Measurements from ENCODE around the gene MRPS34.
A peak's percentile ranks its signal among the peaks of the same experiment; 100 is the strongest.

The MRPS34 gene

DNA sequence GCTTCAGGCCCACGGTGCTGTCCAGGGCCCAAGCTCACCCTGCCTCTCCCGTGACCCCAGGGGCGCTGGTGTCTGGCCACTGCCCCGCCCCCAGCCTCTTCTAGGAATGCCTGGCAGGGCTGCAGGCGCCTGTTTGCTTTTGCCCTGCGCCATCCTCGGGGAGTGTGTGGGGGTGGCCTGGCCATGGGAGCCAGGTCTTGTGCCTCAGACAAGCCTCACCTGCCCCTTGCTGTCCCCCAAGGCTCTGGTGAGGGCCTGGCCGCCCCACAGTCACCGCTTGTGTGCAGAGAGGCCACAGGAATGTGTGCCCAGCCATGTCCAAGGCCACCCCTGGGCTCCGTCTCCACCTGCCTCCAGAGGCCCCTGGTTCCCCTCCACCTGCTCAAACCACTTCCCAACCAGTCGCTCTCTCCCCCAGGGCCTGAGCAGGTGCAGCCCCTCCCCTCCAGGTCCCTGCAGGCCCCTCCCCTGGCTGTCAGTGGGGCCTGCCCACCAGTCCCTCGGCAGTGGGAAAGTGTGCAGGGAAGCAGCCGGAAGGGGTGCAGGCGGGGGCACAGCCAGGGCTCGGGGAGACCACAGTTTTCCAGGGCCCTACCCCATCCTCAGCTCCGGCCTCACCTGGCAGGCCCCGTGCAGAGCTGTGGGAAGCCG is 21.4 kb upstream of the MRPS34 start:
- DNase-seq: no peak

DNA sequence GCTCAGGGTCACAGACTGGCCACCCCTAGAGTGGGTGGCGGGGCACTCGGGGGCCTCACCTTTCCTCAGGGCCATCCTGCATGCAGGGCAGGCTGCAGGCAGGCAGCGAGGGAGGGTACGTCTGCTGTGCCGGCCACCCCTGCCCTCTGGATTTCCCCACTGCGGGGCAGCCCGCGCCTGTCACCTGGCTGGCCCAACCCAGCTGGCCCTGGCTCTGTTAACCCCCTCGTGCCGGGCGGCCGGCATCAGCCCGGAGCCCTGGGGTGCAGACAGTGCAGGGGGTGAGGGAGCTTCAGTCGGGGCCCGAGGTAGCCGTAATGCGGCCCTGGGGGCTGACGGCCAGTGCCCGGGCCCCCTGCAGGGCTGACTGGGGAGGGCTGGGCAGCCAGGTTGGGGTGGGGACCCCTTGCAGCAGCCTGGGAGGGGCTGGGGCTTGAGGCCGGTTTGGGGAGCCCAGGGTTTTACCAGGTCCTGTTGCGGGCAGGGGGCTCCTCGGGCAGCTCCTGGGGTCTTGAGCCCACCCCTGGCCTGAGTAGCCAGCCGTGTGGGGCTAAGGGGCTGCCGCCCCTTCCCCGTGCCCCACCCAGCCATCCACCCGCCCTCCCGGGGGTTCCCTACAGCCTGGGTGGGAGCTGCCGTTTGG is 20.8 kb upstream of the MRPS34 start, which contains the start of gene IGFALS:
IGFALS (minus strand) TSS at position 128 of the 643 bp plus-strand sequence; CDS start at position 75, 53 bp downstream.
- no peak for DNase-seq

DNA sequence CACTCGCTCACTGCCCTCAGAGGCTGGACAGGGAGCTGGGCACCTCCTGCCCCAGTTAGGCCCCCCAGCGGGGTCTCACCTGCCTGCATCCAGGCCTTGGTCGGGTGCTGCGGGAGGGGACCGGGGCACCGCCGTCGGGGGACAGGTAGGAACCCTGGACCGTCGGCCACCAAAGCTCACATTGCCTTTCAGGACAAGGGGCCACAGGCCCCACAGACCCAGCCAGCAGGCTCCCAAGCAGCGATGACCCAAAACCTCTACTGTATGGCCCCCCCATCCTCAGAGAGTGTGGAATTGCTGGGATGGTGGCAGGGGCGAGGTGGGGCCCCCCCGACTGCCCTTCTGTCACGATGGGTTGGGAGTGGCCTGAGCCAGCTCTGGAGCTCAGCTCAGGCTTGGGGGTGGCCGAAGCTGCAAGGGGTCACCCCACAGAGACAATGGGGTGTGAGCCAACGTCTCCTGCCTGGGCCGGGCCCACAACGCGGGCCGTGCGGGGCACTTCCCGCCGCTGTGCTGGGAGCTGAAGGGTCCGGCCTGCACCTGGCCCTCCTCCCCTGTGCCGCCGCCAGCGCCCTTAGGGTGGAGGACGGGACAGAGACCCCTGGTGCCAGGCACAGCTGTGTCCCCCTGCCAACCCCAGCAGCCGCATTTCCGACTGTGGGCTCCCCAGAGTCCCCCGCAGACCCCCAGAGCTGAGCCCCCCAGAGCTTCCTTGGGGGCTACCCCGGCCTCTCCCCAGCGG is 20.1 kb upstream of the MRPS34 start:
- DNase-seq: no peak

DNA sequence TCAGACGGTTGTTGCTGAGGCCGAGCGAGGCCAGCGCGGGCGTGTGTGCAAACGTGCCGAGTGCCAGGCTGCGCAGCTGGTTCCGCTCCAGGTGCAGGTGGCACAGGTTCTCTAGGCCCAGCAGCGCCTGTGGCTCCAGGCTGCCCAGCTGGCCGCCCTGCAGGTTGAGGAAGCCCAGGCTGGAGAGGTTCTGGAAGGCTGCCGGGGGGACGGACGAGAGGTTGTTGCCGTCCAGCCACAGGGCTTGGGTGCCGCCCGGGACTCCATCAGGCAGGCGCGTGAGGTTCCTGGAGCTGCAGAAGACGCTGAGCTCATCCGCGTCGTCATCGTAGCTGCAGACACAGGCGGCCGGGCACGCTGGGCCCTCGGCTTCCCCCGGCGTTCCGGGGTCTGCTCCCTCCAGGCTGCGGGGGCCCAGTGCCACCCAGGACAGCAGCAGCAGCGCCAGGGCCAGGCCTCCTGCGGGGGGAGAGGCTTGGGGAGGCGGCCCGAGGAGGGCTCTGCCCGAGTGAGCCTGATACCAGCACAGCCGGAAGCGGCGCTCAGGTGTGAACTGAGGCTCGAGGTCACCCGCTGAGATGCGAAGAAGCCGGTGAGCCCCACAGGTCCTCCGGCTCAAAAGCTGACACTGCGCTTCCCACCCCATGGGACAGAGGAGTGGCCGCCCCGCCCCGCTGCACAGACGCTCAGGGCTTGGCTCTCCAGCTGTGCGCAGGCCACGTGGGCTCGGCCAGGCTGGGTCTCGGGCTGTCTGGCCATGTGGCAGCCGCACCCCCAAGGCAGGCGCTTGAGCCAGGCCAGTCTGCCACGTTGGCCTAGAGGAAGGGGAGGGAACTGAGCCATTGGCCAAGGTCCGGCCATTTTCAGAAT is 19.2 kb upstream of the MRPS34 start:
- DNase-seq: no peak

DNA sequence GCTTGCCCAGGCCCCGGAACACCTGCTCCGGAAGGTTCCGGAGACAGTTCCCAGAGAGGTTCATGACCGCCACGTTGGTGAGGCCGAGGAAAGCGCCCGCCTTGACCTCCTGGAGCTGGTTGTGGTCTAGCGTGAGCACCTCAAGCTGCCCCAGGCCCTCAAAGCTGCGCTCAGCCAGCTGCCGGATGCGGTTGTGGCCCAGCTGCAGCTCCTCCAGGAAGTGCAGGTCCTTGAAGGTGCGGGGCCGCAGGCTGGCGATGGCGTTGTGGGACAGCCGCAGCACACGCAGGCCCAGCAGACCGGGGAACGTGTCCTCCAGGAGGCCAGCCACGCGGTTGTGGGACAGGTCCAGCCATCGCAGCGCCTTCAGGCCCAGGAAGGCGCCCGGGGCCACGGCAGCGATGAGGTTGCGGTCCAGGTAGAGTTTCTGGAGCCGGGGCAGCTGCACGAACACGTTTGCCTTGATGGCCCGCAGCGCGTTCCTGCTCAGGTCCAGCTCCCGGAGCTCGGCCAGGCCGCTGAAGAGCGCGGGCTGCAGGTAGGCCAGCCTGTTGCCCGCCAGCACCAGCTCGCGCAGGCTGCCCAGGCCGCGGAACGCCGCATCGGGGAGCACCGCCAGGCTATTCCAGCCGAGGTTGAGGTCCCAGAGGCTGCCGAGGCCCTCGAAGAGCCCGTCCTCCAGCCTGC is 18.5 kb upstream of the MRPS34 start:
- DNase-seq: no peak

DNA sequence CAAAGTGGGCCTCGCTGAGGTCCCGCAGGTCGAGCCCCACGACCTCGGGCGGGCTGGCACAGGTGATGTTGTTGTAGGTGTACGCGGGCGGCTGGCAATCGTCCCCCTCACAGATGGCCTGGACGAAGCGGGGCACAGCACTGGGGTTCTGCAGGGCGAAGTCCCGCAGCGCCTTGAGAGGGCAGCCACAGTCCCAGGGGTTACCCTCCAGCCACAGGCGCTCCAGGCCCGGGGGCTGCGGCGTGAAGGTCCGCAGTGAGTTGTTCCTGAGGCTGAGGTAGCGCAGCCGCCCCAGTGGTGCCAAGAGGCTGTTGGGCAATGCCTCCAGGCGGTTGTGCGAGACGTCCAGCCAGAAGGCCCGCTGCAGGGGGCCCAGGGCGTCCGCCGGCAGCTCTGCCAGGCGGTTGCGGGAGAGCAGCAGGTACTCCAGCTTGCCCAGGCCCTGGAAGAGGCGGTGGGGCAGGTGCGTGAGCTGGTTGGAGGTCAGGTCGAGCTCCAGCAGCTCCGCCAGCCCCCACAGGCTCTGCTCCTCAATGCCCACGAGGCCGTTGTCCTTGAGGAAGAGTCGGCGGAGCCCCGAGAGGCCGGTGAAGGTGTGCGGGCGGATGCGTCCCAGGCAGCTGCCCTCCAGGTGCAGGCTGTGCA is 17.8 kb upstream of the MRPS34 start:
- DNase-seq: no peak

DNA sequence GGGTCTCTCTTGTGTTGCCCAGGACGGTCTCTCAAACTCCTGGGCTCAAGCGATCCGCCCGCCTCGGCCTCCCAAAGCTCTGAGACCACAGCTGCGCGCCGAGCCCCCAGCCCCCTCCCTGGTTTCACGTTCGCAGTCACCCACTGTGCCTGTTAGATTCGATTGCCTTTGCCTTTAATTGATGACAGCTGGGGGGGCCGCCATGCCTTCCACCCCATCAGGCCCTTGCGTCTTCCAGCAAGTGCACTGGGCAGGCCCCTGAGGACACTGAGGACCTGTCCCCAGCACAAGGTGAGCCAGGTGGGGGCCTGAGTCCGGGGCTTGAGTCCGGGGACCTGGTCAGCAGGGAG is 17.3 kb upstream of the MRPS34 start:
- no peak for DNase-seq

DNA sequence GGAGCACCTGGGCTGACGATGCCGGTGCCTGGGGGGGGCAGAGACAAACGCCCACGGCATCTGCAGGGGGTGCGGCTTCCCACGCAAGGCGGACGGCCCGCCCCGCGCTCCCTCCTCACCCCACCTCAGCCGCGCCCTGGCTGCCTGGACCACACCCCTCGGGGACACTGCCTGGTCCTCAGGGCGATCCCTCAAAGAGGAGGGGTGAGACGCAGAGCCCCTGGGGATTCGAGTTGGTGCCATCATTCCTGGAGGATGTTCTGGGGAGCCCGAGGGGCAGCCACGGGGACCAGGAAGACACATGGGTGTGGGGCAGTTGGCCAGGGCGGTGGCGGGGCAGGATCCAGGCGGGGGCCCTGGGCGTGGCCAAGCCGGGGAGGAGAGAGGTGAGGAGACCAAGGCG is 16.7 kb upstream of the MRPS34 start:
- no peak for DNase-seq

DNA sequence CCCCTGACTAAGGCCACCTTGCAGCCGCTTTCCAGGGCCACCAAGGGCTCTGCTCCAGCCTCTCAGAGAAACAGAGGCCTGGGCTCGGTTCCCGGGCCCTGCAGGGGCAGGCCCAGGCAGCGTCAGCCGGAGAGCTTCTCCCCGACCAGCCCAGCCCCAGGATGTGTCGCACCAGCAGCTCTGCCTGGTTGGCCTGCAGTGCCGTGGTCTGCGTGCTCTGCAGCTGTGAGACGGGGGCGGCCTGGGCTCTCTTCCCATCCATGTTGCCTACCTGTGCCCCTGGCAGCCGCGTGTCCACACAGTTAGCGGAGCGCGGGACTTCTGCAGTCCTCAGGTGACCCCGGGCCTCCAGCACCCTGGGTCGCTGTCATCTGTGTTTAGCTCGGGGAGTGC is 15.8 kb upstream of the MRPS34 start:
- DNase-seq: no peak

DNA sequence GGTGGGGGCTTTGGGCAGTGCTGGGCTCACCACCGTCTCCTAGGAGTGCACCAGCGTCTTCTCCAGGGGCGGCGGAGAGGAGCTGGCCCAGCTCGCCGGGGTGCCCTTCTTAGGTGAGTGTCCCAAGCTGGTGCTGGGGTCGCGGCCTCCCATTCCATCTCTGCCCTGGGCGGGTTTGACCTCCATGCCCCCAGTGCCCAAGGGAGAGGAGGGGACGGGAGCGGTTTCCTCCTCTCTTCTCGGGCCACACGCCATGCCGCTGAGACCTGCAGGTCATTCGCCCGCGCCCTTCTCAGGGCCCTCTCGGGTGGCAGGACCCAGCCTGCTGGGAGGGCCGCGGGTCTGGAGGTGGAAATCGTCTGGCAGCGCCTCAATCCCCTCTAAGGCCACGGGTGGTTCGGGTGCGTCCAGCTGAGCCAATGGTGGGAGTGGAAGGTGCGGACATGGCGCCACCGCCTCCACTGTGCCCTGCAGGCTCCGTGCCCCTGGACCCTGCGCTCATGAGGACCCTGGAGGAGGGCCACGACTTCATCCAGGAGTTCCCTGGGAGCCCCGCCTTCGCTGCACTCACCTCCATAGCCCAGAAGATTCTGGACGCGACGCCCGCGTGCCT is 15.3 kb upstream of the MRPS34 start:
- DNase-seq: no peak

DNA sequence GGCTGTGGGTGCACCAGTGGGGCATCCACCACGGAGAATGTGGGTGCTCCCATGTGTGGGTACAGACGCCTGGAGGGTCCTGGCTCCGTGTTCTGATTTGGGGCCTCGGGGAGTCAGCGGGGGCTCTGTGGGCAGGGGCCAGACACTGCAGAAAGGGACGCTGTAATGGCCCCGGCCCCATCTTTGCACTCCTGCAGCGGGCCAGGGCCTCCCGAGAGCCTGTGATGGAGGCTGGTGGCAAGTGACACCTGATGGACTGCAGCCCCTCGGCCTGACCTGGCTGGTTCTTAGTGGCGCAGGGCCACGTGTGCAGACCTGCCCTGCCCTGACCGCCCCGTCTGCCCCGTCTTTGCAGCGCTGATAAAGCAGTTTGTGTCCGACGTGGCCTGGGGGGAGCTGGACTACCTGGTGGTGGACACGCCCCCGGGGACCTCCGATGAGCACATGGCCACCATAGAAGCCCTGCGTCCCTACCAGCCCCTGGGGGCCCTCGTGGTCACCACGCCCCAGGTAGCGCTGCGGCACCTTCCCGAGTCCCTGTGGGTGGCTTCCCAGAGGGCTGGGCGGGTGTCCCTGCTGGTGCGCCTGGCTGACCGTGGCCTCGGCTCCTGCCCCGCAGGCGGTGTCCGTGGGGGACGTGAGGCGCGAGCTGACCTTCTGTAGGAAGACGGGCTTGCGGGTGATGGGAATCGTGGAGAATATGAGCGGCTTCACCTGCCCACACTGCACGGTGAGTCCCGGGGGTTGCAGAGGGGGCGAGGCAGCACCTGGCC is 14.6 kb upstream of the MRPS34 start:
- no peak for DNase-seq

DNA sequence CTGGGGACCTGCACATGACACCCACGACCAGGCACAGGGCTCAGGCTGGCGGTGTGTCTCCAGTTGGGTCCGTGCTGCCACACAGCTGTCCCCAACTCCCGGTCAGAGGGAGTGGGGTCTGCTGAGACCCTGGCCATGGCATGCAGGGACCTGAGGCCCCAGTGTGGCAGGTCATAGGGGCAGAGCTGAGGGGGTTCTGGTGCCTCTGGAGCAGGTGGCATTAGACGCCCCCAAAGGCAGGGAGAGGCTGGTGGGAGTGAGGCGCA is 14.1 kb upstream of the MRPS34 start:
- no peak for DNase-seq

DNA sequence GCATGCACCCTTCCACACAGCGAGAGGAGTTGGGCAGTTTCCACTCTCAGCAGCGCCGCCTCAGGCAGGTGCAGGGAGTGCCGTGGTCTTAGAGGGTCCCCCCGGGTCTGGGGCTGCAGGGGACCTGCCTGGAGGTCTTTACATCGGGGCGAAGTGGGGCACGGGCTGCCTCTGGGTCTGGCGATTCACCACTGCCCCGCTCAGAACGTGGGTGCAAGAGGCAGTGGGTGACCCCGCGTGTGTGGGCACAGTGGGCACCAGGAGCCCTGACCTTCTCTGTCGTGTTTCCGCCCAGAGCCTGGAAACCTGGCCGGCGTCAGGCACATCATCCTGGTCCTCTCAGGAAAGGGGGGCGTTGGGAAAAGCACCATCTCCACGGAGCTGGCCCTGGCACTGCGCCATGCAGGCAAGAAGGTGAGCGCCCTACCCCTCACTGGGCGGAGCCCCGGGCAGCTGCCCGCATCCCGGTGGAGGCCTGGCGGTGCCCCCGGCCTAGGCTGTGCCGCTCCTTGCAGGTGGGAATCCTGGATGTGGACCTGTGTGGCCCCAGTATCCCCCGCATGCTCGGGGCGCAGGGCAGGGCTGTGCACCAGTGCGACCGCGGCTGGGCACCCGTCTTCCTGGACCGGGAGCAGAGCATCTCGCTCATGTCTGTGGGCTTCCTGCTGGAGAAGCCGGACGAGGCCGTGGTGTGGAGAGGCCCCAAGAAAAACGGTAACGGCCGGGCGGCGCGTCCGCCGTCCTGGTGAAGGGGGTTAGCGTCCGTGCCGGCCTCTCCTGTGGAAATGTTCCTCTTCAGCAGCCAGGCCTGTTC is 13.5 kb upstream of the MRPS34 start:
- DNase-seq: no peak

DNA sequence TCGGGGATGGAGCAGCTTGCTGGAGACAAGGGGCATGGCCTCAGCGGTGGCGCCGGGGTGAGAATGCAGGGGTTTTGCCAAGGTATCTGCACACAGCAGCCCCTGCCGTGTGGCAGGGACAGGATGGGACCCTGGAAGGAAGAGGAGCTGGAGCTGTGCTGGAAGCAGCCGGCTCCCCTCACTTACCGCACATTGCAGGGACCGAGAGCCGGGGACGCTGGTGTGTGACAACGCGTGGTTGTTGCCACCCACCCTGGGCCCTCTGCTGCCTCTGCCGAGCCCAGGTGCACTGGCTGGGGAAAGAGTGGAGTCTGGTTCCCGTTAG is 12.9 kb upstream of the MRPS34 start:
- DNase-seq: no peak

DNA sequence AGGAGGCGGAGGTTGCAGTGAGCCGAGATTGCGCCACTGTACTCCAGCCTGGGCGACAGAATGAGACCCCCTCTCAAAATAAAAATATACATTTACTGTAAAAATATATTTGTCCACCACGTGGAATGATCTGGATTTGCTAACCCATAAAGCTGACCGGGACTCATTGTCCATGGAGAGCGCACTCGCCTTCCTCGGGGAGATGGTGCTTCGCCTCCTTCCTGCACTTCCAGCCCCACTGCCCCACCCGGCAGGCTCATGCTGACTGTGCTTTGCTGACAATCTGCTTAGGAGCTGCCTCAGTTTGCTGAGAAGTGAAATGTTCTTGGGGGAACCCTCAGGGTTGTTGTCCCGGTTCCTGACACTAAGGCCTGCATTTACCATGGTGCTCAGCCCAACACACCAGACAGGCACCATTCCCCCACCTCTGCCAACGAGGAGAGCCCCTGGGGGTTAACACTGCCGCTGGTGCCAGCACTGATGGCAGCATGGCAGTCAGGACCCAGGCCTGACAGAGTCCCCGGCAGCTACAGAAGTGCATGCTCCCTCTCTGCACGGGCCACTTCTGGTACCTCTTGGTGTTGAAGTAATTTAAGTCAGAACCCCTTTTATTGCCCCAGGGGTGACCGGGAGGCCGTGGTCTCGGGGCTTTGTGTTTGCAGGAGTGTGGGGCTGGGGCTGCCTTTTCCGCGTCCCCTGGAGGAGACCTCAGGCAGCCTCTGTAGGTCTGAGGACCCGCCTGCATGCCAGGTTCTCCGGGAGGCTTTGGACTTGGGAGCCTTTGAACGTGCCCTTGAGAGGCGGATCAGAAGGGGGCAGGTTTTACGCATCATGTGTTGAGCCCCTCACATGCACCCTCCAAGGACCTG is 12.3 kb upstream of the MRPS34 start:
- DNase-seq: no peak

DNA sequence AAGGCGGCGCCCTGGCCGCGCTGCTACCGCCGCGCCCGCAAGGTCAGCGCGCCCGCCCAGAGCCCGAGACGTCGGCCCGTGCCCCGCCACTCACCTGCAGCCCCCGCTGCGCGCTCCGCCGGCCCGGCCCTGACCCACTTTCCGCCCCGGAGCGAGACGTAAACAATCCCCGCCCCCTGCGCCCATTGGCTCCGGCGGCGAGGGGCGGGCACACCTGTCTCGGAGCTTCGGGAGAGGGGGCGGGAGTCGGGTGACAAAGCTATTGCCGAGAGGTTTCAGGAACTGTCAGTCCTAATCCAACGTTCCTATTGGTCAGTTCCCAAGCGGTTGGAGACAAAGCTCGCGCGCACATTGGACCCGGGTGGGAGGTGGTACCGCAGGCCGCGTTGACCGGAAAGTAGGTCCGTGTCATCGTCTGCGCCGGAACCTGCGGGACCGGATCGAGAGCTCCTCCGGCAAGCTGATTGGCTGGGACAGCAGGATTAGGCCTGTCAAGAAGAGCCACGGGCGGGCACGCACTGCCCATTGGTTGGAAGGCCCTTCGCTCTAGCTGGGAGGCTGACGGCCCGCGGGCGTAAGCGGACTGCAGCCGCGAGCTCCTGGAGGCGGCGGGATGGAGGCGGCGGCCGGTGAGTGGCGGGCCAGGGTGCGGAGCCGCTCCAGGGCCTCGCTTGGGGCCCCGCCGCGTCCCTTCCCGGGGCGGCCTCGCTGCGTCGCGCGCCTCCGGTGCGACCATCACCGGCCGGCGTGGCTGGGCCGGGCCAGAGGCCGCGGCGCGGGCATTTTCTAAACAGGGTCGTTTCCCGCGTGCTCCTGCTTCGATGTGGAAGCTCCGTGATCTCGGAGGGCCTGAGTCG is 9.7 kb upstream of the MRPS34 start, which contains the start of the genes NUBP2 and SPSB3:
NUBP2 (plus strand) TSS at position 553 of the 857 bp plus-strand sequence; CDS start at position 614, 61 bp downstream.
SPSB3 (minus strand) TSS at position 164 of the 857 bp plus-strand sequence. CDS start 1,088 bp downstream, outside the sequence.
- peak; percentile 98 for DNase-seq

DNA sequence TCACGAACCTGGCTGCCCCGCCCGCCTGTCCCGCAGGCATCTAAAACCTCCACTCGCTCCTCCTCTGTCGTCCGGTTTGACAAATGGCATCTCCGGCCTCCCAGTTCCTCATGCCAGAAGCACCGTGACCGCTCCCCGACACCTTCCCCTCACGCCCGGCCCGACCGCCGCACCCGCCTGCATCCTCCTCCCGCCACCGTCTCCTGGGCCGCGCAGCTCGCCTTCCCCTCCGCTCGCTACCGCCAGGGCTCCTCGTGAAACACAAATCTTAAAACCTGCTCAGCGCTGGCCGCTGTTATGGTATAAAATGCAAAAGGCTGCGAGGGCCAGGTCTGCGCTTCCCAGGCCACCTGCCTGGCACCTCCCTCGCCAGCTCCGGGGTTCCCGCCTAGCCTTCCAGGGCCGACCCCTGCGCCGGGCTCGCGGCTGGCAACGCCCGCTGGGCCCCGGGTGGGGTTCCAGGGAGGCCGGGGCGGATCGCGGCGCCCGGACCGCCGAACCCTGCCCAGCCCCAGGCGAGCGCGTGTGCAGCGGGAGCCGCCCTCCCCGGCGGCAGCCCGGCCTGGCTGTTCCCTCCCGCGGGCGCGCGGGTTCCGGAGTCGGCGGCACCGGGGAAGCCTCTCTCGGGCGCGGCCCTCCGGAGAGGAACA is 8.9 kb upstream of the MRPS34 start:
- peak; percentile 57 for DNase-seq

DNA sequence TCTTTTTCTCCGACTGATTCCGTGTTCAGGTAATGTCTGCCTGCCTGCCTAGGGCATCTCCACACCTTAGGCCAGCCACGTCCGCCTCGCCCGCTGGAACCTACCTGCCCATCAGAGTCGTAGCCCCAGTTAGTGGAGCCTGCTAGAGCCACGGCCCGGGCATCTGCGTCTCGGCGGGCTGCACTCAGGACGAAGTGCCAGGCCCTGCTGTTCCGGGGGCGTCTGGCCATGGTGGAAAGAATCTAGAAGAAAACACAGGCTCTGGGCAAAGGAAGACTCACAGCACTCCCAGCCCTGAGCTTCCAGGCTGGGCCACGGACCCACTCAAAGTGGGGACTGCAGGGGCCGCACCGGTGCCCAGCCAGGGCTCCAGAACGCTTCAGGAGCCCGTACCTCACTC is 8.3 kb upstream of the MRPS34 start:
- DNase-seq: no peak
